Liver (tissue), 9 donors: ENCODE measurements around the gene UBQLN1. TPM values are rescaled to one million over a fixed set of nuclear protein-coding genes. Genes with fewer than 3 reads are reported as not detected.

Experiments
- DNase-seq: peaks from one replicate; pipeline ENCODE4 v3.0.0-alpha.2; 2017; ENCODE audit warnings: low spot score
- H3K27ac ChIP-seq, 2 donors: one replicate each; pipeline ENCODE4 v1.7.0; 2013; ENCODE audit warnings: inconsistent platforms in 2 of 2, low read length in 2 of 2, control low read depth in 1 of 2, low read depth in 1 of 2, mild to moderate bottlenecking in 1 of 2
- H3K27me3 ChIP-seq, 4 donors: one replicate each; pipeline versions ENCODE4 v1.6.1 to v1.7.0; 2013; ENCODE audit warnings: low read length in 3 of 4, inconsistent platforms in 1 of 4, mild to moderate bottlenecking in 1 of 4, moderate library complexity in 1 of 4; ENCODE audit not compliant: control insufficient read depth in 4 of 4, insufficient read depth in 4 of 4
- H3K36me3 ChIP-seq, 4 donors: one replicate each; pipeline versions ENCODE4 v1.6.1 to v1.7.0; 2013; ENCODE audit warnings: low read length in 3 of 4, mild to moderate bottlenecking in 3 of 4, low read depth in 1 of 4, moderate library complexity in 1 of 4; ENCODE audit not compliant: control insufficient read depth in 4 of 4, insufficient read depth in 3 of 4
- H3K4me1 ChIP-seq, 4 donors: one replicate each; pipeline versions ENCODE4 v1.6.1 to v1.7.0; 2013; ENCODE audit warnings: low read length in 3 of 4, mild to moderate bottlenecking in 3 of 4, moderate library complexity in 1 of 4; ENCODE audit not compliant: control insufficient read depth in 4 of 4, insufficient read depth in 4 of 4
- H3K4me3 ChIP-seq, 3 donors: one replicate each; pipeline versions ENCODE4 v1.6.1 to v1.7.0; 2013; ENCODE audit warnings: low read length in 3 of 3, control low read depth in 1 of 3, low read depth in 1 of 3, mild to moderate bottlenecking in 1 of 3
- H3K9ac ChIP-seq, 2 donors: one replicate each; pipeline ENCODE4 v1.7.0; 2013; ENCODE audit warnings: low read length in 2 of 2, mild to moderate bottlenecking in 2 of 2, moderate library complexity in 2 of 2, control low read depth in 1 of 2, low read depth in 1 of 2
- H3K9me3 ChIP-seq, 4 donors: one replicate each; pipeline versions ENCODE4 v1.6.1 to v1.7.0; 2013; ENCODE audit warnings: low read length in 3 of 4; ENCODE audit not compliant: control insufficient read depth in 4 of 4
- ATF3 ChIP-seq: IDR thresholded peaks from 2 replicates; pipeline ENCODE4 v1.6.1; 2016; ENCODE audit warnings: antibody characterized with exemption
- FOXA1 ChIP-seq: IDR thresholded peaks from 2 replicates; pipeline ENCODE4 v1.6.1; 2016; ENCODE audit warnings: antibody characterized with exemption
- GABPA ChIP-seq, 2 donors: IDR thresholded peaks in 1 of 2; conservative IDR thresholded peaks in 1 of 2; 2 replicates each; pipeline ENCODE4 v1.6.1; 2016; ENCODE audit warnings: antibody characterized with exemption in 2 of 2, mild to moderate bottlenecking in 1 of 2, moderate library complexity in 1 of 2
- HNF4A ChIP-seq, 2 donors: conservative IDR thresholded peaks; 2 replicates each; pipeline ENCODE4 v1.6.1; 2016; ENCODE audit warnings: antibody characterized with exemption in 2 of 2, mild to moderate bottlenecking in 2 of 2
- HNF4G ChIP-seq: IDR thresholded peaks from 2 replicates; pipeline ENCODE4 v1.6.1; 2016; ENCODE audit warnings: antibody characterized with exemption
- JUND ChIP-seq, 2 donors: IDR thresholded peaks; 2 replicates each; pipeline ENCODE4 v1.6.1; 2016; ENCODE audit warnings: antibody characterized with exemption in 2 of 2
- MAX ChIP-seq: IDR thresholded peaks from 2 replicates; pipeline ENCODE4 v1.6.1; 2016; ENCODE audit warnings: antibody characterized with exemption
- NR2F2 ChIP-seq: IDR thresholded peaks from 2 replicates; pipeline ENCODE4 v1.6.1; 2016; ENCODE audit warnings: antibody characterized with exemption
- RAD21 ChIP-seq, 2 donors: IDR thresholded peaks; 2 replicates each; pipeline ENCODE4 v1.6.1; 2016; ENCODE audit warnings: antibody characterized with exemption in 2 of 2, mild to moderate bottlenecking in 2 of 2
- RXRA ChIP-seq, 2 donors: IDR thresholded peaks; 2 replicates each; pipeline ENCODE4 v1.6.1; 2017 to 2018; ENCODE audit warnings: antibody characterized with exemption in 2 of 2, mild to moderate bottlenecking in 1 of 2
- SP1 ChIP-seq: IDR thresholded peaks from 2 replicates; pipeline ENCODE4 v1.6.1; 2018; ENCODE audit warnings: antibody characterized with exemption, mild to moderate bottlenecking
- TAF1 ChIP-seq: conservative IDR thresholded peaks from 2 replicates; pipeline ENCODE4 v1.6.1; 2016; ENCODE audit warnings: antibody characterized with exemption, mild to moderate bottlenecking
- YY1 ChIP-seq: IDR thresholded peaks from 2 replicates; pipeline ENCODE4 v1.6.1; 2016; ENCODE audit warnings: antibody characterized with exemption, mild to moderate bottlenecking
- ZBTB33 ChIP-seq: IDR thresholded peaks from 2 replicates; pipeline ENCODE4 v1.6.1; 2016; ENCODE audit warnings: antibody characterized with exemption
- WGBS: extraction: QIAGEN DNeasy Blood & Tissue Kit; methylation state at CpG from one replicate; pipeline ENCODE4 v1.1.7; 2013; 5-methylcytosine and 5-hydroxymethylcytosine counted together
- polyA plus RNA-seq, 2 donors: library from polyadenylated mRNA; stranded (reverse) in 1 of 2; unstranded in 1 of 2; fragments of 200-250 nt in 1 of 2; fragments of >200 nt in 1 of 2; fragmentation: Nextera tagmentation in 1 of 2; extraction: Ambion mirVana in 1 of 2; gene quantifications; one replicate each; pipeline versions ENCODE4 v1.2.1 to v1.2.3, GENCODE V29; 2013 to 2015
- total RNA-seq, 2 donors: library from RNA; depleted of rRNA; stranded (reverse); fragments of >200 nt; gene quantifications; one replicate each; pipeline ENCODE4 v1.2.3, GENCODE V29; 2014
- TF ChIP-seq, protein P1 (sequence below): fragments of 150-350 bp; IDR thresholded peaks from 2 replicates; pipeline ENCODE4 v1.5.1; 2017; ENCODE audit warnings: improper control_type of control experiment, low read depth, low read length; ENCODE audit not compliant: missing input control
- donor health status: healthy.
- donor health status: healthy.
- donor health status: healthy.
- donor health status: healthy.
- donor health status: healthy.

Gene UBQLN1
- total and polyA plus RNA-seq, 4 donors = 42.7 to 88.8 (median 63.1) TPM

DNA sequence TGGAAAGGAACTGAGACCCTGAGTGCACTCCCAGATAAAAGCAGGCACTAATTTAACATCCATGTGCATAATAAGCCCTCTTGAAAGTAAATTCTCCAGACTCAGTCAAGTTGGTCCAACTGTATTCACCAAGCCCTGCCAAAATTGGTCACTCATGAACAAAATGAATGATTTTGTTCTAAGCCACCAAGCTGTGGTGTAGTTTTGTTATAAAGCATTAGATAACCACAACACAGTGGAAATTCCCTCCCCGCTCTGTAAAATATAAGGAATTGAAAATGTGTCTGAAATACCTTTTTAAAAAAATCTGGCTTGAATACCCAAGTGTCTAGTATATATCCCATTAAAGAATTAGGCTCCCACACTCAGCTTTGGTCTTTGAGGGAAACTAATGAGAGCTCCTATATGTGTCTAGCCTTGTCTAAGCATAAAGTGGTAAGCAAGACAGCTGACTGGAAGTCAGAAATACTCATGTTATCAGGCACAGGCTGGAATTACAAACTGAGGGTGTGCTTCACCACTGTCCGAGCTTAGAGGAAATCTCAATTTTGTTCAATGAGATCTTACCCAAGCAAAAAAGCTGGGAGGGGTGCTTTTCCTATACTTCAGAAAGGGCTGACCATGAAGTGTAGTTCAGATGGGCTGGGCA lies 51.6 kb downstream of the UBQLN1 start:
- Histone ChIP-seq H3K4me1 (no peaks in the 10 kb centered on the region), H3K36me3 (peaks cover 4 to 56% (median 51%) of the 10 kb centered on the region in 4 donors), H3K27ac (no peak overlapping the region), H3K9me3 (no peaks in the 10 kb centered on the region), H3K27me3 (no peaks in the 10 kb centered on the region), H3K4me3 (no peak overlapping the region), H3K9ac (no peak overlapping the region)
- DNase-seq = no peak
- TF ChIP-seq JUND (IDR thresholded peaks at IDR 0.05) (no peak), RAD21 (IDR thresholded peaks at IDR 0.05) (no peak)
- WGBS = 92% methylated on average over 2 of the region's 2 CpGs

DNA sequence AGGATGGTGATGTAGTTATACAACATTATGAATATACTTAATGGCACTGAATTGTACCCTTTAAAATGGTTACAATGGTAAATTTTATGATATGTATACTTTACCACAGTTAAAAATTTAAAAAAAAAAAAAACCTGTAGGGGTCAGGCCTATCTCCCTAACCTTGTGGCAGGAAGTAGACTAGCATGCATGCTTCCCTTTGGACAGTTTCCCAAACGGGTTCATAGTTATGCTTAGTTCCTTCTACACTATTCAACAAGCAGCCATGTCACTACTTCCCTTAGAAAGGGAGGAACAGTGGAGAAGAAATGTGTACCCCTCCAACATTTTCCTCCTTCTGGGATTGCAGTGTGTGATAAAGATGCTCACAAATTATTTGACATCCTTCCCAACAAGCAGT lies 52.3 kb downstream of the UBQLN1 start:
- Histone ChIP-seq H3K36me3 (peaks cover 4 to 52% (median 47%) of the 10 kb centered on the region in 4 donors), H3K9ac (no peak overlapping the region), H3K27ac (no peak overlapping the region), H3K4me3 (no peak overlapping the region), H3K9me3 (no peaks in the 10 kb centered on the region), H3K4me1 (no peaks in the 10 kb centered on the region), H3K27me3 (no peaks in the 10 kb centered on the region)
- WGBS = 67% methylated on average over 1 of the region's 1 CpG
- DNase-seq = no peak
- TF ChIP-seq TAF1 (no peak), SP1 (no peak), YY1 (no peak), FOXA1 (no peak), RXRA (IDR thresholded peaks at IDR 0.05) (no peak), HNF4G (no peak), NR2F2 (no peak)

GRCh38 chr9:83652433-83652832 lies 55.3 kb downstream of the UBQLN1 start:
- WGBS = 98% methylated on average over 1 of the region's 1 CpG
- H3K9me3 ChIP-seq = no peaks in the 10 kb centered on the region
- H3K36me3 ChIP-seq = peaks cover 0 to 33% (median 30%) of the 10 kb centered on the region in 4 donors
- H3K27me3 ChIP-seq = no peaks in the 10 kb centered on the region
- TF ChIP-seq MAX = no peak
- TF ChIP-seq GABPA (IDR thresholded peaks at IDR 0.05 in 1 of 2, conservative IDR thresholded peaks at IDR 0.05 in 1 of 2) = no peak
- TF ChIP-seq NR2F2 = no peak
- TF ChIP-seq ATF3 = no peak
- TF ChIP-seq, protein P1, sequence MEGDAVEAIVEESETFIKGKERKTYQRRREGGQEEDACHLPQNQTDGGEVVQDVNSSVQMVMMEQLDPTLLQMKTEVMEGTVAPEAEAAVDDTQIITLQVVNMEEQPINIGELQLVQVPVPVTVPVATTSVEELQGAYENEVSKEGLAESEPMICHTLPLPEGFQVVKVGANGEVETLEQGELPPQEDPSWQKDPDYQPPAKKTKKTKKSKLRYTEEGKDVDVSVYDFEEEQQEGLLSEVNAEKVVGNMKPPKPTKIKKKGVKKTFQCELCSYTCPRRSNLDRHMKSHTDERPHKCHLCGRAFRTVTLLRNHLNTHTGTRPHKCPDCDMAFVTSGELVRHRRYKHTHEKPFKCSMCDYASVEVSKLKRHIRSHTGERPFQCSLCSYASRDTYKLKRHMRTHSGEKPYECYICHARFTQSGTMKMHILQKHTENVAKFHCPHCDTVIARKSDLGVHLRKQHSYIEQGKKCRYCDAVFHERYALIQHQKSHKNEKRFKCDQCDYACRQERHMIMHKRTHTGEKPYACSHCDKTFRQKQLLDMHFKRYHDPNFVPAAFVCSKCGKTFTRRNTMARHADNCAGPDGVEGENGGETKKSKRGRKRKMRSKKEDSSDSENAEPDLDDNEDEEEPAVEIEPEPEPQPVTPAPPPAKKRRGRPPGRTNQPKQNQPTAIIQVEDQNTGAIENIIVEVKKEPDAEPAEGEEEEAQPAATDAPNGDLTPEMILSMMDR = no peak
- TF ChIP-seq TAF1 = no peak
- no peak for TF ChIP-seq YY1
- no peak for TF ChIP-seq ZBTB33
- no peak for TF ChIP-seq HNF4G
- TF ChIP-seq RAD21 (IDR thresholded peaks at IDR 0.05) = no peak
- no peak for TF ChIP-seq HNF4A (conservative IDR thresholded peaks at IDR 0.05)
- no peaks in the 10 kb centered on the region for H3K4me1 ChIP-seq
- H3K9ac ChIP-seq = no peak overlapping the region
- H3K4me3 ChIP-seq = no peak overlapping the region
- no peak overlapping the region for H3K27ac ChIP-seq
- DNase-seq = no peak
